HG02759 (cell line): ENCODE measurements around the gene ARID2.

Experiments used
- ATAC-seq: cut with Tn5 transposase; IDR thresholded peaks from one replicate; pipeline ENCODE4 v1.9.1; 2021; ENCODE audit warnings: mild to moderate bottlenecking, moderate library complexity; ENCODE audit not compliant: unreplicated experiment

Gene ARID2

GRCh38 chr12:45721369-45721768 is 8.1 kb upstream of the ARID2 start:
- no peak for ATAC-seq

GRCh38 chr12:45721954-45722353 is 7.6 kb upstream of the ARID2 start:
- no peak for ATAC-seq

- no peak for ATAC-seq
Observed at GRCh38 chr12:45725631-45726602, 3.6 kb upstream of the ARID2 start.

- no peak for ATAC-seq
Observed at GRCh38 chr12:45726603-45727300, 2.8 kb upstream of the ARID2 start.

GRCh38 chr12:45727301-45727979 is 2.1 kb upstream of the ARID2 start:
- ATAC-seq, result peak; percentile 60

- ATAC-seq, result no peak
Observed at GRCh38 chr12:45727980-45728629, 1.4 kb upstream of the ARID2 start.

GRCh38 chr12:45728630-45729232 is 775 bp upstream of the ARID2 start:
- ATAC-seq, result peak; percentile 60

- no peak for ATAC-seq
Observed at GRCh38 chr12:45730084-45730347, 510 bp downstream of the ARID2 start.

GRCh38 chr12:45730348-45731189 is 1.1 kb downstream of the ARID2 start:
- no peak for ATAC-seq

GRCh38 chr12:45731190-45731775 is 1.8 kb downstream of the ARID2 start:
- no peak for ATAC-seq

- ATAC-seq, result no peak
Observed at GRCh38 chr12:45732250-45732649, 2.7 kb downstream of the ARID2 start.

- ATAC-seq, result no peak
Observed at GRCh38 chr12:45732936-45733335, 3.4 kb downstream of the ARID2 start.

GRCh38 chr12:45737638-45738037 is 8.1 kb downstream of the ARID2 start:
- no peak for ATAC-seq

- ATAC-seq, result no peak
Observed at GRCh38 chr12:45742590-45742989, 13.1 kb downstream of the ARID2 start.

GRCh38 chr12:45743247-45743646 is 13.7 kb downstream of the ARID2 start:
- no peak for ATAC-seq

GRCh38 chr12:45745861-45746277 is 16.4 kb downstream of the ARID2 start:
- no peak for ATAC-seq

- no peak for ATAC-seq
Observed at GRCh38 chr12:45756666-45757065, 27.2 kb downstream of the ARID2 start.

GRCh38 chr12:45757172-45757571 is 27.7 kb downstream of the ARID2 start:
- ATAC-seq, result no peak

GRCh38 chr12:45760333-45760732 is 30.8 kb downstream of the ARID2 start:
- ATAC-seq, result no peak
